Sigmoid colon (tissue), 4 donors: ENCODE measurements around the gene NOS1AP.

Source experiments
- POLR2AphosphoS5 ChIP-seq, 4 donors: sonication (generic); formaldehyde crosslinking; IDR thresholded peaks; one replicate each; pipeline ENCODE4 v1.6.1; 2017; ENCODE audit warnings: antibody characterized with exemption in 4 of 4
- TF ChIP-seq, protein P1 (sequence below), 4 experiments: fragments of 450-650 bp in 3 of 4; fragments of 200-600 bp in 1 of 4; IDR thresholded peaks; one replicate each; pipeline ENCODE4 v1.5.1; 2016 to 2019; ENCODE audit warnings: antibody characterized with exemption in 4 of 4, mild to moderate bottlenecking in 3 of 4, moderate library complexity in 2 of 4

DNA sequence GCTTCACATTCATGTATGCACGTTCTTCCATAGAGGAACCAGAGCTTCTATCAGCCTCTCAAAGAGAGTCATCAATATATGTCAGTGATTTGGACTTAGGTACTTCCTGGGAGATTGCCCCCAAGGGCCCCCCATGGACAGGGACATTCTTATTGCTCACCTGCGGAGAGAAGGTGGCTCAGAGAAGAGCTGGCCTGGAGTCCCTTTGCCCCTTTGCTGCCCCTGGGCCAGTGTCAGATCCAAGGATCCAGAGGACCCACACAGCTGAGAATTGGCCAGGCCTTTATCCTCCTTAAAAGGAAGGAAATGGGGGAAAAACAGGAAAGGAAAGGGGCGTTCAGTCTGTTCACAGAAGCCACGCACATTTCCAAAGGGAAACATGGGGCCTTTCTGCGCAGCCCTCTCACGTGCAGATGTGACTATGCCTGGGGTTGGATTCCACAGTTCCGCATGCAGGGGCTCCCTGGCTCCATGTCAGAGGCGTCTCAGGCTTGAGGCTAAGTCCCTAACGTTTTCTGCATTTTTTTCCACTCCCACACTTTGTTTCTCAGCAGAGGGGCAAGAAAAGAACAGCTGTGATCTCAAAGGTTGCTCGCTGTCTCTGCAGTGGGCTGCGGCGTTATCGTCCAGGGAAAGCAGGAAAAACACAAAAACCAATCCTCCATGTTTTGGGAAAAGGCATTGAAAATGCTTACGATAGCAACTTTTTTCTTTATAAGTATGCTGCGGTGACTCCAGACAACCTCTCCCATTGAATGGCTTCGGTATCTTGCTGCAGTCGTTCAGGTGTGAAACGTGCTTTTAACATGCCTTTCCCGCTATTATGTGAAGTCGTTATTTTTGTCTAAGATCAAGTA is 318.0 kb downstream of the NOS1AP start:
- TF ChIP-seq, protein P1, sequence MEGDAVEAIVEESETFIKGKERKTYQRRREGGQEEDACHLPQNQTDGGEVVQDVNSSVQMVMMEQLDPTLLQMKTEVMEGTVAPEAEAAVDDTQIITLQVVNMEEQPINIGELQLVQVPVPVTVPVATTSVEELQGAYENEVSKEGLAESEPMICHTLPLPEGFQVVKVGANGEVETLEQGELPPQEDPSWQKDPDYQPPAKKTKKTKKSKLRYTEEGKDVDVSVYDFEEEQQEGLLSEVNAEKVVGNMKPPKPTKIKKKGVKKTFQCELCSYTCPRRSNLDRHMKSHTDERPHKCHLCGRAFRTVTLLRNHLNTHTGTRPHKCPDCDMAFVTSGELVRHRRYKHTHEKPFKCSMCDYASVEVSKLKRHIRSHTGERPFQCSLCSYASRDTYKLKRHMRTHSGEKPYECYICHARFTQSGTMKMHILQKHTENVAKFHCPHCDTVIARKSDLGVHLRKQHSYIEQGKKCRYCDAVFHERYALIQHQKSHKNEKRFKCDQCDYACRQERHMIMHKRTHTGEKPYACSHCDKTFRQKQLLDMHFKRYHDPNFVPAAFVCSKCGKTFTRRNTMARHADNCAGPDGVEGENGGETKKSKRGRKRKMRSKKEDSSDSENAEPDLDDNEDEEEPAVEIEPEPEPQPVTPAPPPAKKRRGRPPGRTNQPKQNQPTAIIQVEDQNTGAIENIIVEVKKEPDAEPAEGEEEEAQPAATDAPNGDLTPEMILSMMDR (IDR thresholded peaks at IDR 0.05) = no peak
- TF ChIP-seq POLR2AphosphoS5 (IDR thresholded peaks at IDR 0.05) = no peak
